Fibroblast of pulmonary artery (primary cell): Measurements from ENCODE around the gene PLA2G6.

Experiments
- DNase-seq: peaks from one replicate; pipeline ENCODE4 v3.0.0-alpha.2; 2010; ENCODE audit warnings: low read depth
- H3K4me3 ChIP-seq: replicated peaks from 2 replicates; pipeline ENCODE4 v1.5.1; 2011; ENCODE audit warnings: low read depth, mild to moderate bottlenecking, control low read depth, low read length, moderate library complexity
- CTCF ChIP-seq: IDR thresholded peaks from 2 replicates; pipeline ENCODE4 v1.5.1; 2011; ENCODE audit warnings: mild to moderate bottlenecking, control low read depth, low read length, inconsistent platforms; ENCODE audit errors: missing control alignments

Gene PLA2G6

GRCh38 chr22:38077595-38077994, 104.0 kb downstream of the PLA2G6 start:
- no peak for DNase-seq

GRCh38 chr22:38077096-38077495, 104.5 kb downstream of the PLA2G6 start:
- no peak overlapping the region for H3K4me3 ChIP-seq
- no peak for TF ChIP-seq CTCF
- no peak for DNase-seq

More at GRCh38 chr22:38077595-38077994, 104.0 kb downstream of the PLA2G6 start:
- H3K4me3 ChIP-seq = no peak overlapping the region
- TF ChIP-seq CTCF = no peak

DNA sequence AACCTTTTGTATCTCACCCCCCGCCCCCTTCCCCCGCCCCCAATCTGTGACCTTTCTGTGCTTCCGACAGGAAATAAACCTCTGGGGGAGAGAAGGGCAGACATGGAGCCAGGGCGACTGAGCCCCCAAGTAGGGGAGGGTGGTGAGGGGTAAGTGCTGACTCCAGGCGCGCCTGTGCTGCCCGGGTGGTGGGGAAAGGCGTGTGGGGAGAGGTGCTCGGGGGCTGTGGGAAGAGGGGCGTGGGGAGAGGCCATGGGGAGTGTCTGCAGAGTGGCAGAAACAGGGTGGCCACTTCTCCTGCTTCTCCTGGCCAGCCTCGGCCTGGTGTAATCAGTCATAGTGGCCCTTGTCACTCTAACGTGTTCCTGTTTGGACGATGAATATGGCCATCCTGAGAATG, 105.7 kb downstream of the PLA2G6 start:
- no peak overlapping the region for H3K4me3 ChIP-seq
- TF ChIP-seq CTCF = no peak
- no peak for DNase-seq

- no peak overlapping the region for H3K4me3 ChIP-seq
- no peak for TF ChIP-seq CTCF
- no peak for DNase-seq
Measured at GRCh38 chr22:38075105-38075825, 106.4 kb downstream of the PLA2G6 start.

GRCh38 chr22:38074181-38075104, 107.2 kb downstream of the PLA2G6 start:
- DNase-seq = peak; percentile 58
- H3K4me3 ChIP-seq = no peak overlapping the region
- TF ChIP-seq CTCF = peak; percentile 59

DNA sequence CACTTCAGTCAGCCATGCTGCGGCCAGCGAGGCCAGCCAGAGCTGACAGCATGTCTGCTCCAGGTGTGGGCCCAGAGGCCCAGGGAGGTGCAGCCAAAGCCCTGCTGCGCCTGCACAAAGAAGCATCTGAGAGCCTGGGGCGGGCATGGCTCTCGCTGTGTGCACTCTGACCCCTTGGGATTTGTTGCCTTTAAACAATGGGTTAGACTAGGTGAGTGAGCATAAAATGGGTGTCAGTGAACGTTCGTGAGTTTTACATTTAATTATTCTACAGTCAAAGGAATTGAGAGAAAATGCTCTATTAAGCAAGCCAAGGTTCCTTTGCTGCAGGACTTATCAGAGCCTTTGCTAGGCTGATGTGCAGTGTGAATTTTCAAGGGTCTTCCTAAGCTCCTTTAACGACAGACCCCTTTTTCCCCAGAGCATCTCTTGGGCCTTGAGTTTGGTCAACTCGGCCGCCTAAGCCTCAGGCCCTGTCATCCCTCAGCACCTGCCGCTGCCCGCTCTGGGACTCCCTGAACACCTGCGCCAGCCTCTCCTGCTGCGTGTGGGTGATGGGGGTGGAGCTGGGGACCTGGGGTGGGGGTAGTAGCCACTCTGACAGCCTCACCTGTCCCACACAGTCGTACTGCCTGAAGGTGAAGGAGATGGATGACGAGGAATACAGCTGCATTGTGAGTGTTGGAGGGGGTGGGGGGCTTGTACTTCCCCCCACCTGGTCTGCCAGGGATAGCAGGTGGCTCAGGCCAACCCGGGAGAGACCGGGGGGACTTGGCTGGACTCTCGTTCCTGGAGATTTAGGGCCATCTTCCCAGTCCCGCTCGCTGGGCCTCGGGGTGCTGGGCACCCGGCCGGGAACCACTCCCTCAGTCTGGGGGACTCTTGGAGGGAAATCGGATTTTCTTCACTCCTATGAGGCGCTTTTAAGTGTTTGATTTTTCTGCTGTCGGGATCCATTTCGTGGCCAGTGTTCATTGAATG, 108.2 kb downstream of the PLA2G6 start:
- no peak for DNase-seq
- TF ChIP-seq CTCF = no peak
- H3K4me3 ChIP-seq = no peak overlapping the region
